ENCODE measurements around the gene RAMAC.

DNA sequence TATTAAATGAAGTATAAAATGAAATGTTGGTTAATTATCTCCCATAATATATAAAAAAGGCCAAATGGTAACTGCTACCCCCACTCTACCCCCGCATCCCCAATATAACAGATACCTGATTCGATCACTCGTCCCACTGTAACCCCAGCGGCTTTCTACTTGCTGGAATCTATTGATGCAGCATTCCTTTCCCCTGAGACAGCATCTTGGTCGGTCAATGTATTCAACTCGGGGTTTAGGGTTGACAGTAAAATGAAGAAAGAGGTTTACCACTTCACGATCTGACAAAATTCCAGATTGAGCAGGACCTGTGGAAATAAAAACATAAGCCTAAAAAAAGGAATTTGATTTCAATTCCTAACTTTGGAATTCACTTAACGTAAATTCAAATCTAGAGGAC, 44.0 kb downstream of the RAMAC start:
- TF ChIP-seq, protein P1, sequence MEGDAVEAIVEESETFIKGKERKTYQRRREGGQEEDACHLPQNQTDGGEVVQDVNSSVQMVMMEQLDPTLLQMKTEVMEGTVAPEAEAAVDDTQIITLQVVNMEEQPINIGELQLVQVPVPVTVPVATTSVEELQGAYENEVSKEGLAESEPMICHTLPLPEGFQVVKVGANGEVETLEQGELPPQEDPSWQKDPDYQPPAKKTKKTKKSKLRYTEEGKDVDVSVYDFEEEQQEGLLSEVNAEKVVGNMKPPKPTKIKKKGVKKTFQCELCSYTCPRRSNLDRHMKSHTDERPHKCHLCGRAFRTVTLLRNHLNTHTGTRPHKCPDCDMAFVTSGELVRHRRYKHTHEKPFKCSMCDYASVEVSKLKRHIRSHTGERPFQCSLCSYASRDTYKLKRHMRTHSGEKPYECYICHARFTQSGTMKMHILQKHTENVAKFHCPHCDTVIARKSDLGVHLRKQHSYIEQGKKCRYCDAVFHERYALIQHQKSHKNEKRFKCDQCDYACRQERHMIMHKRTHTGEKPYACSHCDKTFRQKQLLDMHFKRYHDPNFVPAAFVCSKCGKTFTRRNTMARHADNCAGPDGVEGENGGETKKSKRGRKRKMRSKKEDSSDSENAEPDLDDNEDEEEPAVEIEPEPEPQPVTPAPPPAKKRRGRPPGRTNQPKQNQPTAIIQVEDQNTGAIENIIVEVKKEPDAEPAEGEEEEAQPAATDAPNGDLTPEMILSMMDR (IDR thresholded peaks at IDR 0.05) = no peak
- TF ChIP-seq POLR2A (IDR thresholded peaks at IDR 0.05) = no peak

All from vagina (tissue), 2 donors.